ENCODE measurements around the gene PPFIBP1.

DNA sequence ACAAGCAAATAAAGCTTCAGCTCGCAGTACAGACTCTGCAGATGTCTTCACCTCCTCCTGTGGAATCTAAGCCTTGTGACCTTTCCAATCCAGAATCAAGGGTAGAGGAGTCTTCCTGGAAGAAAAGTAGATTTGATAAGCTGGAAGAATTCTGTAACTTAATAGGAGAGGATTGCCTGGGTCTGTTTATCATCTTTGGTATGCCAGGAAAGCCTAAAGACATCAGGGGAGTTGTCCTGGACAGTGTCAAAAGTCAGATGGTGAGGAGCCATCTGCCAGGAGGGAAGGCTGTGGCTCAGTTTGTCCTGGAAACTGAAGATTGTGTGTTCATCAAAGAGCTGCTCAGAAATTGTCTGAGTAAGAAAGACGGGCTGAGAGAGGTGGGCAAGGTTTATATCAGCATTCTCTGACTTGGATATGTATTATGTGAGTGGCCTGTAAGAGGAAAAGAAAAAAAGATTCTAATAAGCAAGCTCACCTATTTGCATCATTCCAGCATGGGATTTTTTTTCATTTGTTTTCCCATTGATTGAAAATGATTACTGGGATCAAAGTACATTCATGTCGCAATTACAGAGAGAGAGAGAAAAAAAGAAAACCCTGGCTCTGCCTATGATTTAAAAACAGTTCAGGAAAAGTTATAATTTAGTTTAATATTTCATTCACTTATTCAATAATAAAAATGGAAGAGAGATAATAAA lies 173.0 kb downstream of the PPFIBP1 start:
- TF ChIP-seq, protein P1, sequence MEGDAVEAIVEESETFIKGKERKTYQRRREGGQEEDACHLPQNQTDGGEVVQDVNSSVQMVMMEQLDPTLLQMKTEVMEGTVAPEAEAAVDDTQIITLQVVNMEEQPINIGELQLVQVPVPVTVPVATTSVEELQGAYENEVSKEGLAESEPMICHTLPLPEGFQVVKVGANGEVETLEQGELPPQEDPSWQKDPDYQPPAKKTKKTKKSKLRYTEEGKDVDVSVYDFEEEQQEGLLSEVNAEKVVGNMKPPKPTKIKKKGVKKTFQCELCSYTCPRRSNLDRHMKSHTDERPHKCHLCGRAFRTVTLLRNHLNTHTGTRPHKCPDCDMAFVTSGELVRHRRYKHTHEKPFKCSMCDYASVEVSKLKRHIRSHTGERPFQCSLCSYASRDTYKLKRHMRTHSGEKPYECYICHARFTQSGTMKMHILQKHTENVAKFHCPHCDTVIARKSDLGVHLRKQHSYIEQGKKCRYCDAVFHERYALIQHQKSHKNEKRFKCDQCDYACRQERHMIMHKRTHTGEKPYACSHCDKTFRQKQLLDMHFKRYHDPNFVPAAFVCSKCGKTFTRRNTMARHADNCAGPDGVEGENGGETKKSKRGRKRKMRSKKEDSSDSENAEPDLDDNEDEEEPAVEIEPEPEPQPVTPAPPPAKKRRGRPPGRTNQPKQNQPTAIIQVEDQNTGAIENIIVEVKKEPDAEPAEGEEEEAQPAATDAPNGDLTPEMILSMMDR (IDR thresholded peaks at IDR 0.05; ENCODE audit: low read depth, low read length), result no peak
- TF ChIP-seq EZH2phosphoT487 (IDR thresholded peaks at IDR 0.05; ENCODE audit: low read depth), result no peak

Data from OCI-LY3 (cell line).